GM19467 (cell line): ENCODE results near the gene MEIS1.

Experiments
- ATAC-seq: cut with Tn5 transposase; IDR thresholded peaks from one replicate; pipeline ENCODE4 v1.9.1; 2021; ENCODE audit warnings: mild to moderate bottlenecking, moderate library complexity; ENCODE audit not compliant: unreplicated experiment

Gene MEIS1

GRCh38 chr2:66431274-66431642, 3.7 kb upstream of the MEIS1 start:
- no peak for ATAC-seq

GRCh38 chr2:66431846-66432587, 2.9 kb upstream of the MEIS1 start:
- no peak for ATAC-seq

GRCh38 chr2:66432801-66433694, 1.9 kb upstream of the MEIS1 start:
- no peak for ATAC-seq

GRCh38 chr2:66433695-66433944, 1.3 kb upstream of the MEIS1 start:
- no peak for ATAC-seq

- no peak for ATAC-seq
Observed at GRCh38 chr2:66433945-66434678, 813 bp upstream of the MEIS1 start.

GRCh38 chr2:66435549-66435875, 587 bp downstream of the MEIS1 start:
- ATAC-seq = no peak

GRCh38 chr2:66435963-66436362, 1.0 kb downstream of the MEIS1 start:
- ATAC-seq = no peak

GRCh38 chr2:66436581-66437001, 1.7 kb downstream of the MEIS1 start:
- ATAC-seq = no peak

GRCh38 chr2:66437109-66437690, 2.3 kb downstream of the MEIS1 start:
- ATAC-seq = no peak

GRCh38 chr2:66437691-66438497, 3.0 kb downstream of the MEIS1 start:
- ATAC-seq = no peak

GRCh38 chr2:66438498-66438833, 3.5 kb downstream of the MEIS1 start:
- no peak for ATAC-seq

- ATAC-seq = no peak
Observed at GRCh38 chr2:66438891-66439811, 4.2 kb downstream of the MEIS1 start.

GRCh38 chr2:66439812-66440542, 5.1 kb downstream of the MEIS1 start:
- no peak for ATAC-seq

GRCh38 chr2:66440708-66441497, 6.0 kb downstream of the MEIS1 start:
- ATAC-seq = no peak

GRCh38 chr2:66441581-66442320, 6.8 kb downstream of the MEIS1 start:
- no peak for ATAC-seq

GRCh38 chr2:66442516-66443185, 7.7 kb downstream of the MEIS1 start:
- ATAC-seq = no peak
